Measurements from ENCODE around the gene TEX10. TPM values are rescaled to one million over a fixed set of nuclear protein-coding genes. Genes with fewer than 3 reads are reported as not detected.

TEX10 gene
- total and polyA plus RNA-seq, 2 of the 13 experiments (the other 11 are each of a cell fraction or from before 2014, with no cell fraction given) = 18.1 to 38.7 TPM

- 0 out of 2 replicates have a peak, but pooled peaks have one; percentile 80 for TF ChIP-seq FOXO4 (CRISPR knock-in tag; conservative IDR thresholded peaks at IDR 0.05)
- TF ChIP-seq NONO (IDR thresholded peaks at IDR 0.05) = no peak
- TF ChIP-seq NONO (CRISPR knock-in tag; conservative IDR thresholded peaks at IDR 0.05) = peak; percentile 95
- TF ChIP-seq CBX5 (CRISPR knock-in tag; IDR thresholded peaks at IDR 0.05; ENCODE audit: borderline replicate concordance) = peak; percentile 79; the same call in 1 of the 2 replicates
- TF ChIP-seq ARID5B (CRISPR knock-in tag; IDR thresholded peaks at IDR 0.05) = peak; percentile 80
- TF ChIP-seq SALL1 (CRISPR knock-in tag; IDR thresholded peaks at IDR 0.05) = peak; percentile 95
- 0 out of 2 replicates have a peak, but pooled peaks have one; percentile 36 for TF ChIP-seq HIC2 (CRISPR knock-in tag; IDR thresholded peaks at IDR 0.05; ENCODE audit: low read depth)
- TF ChIP-seq SKIL (CRISPR knock-in tag; IDR thresholded peaks at IDR 0.05; ENCODE audit: borderline replicate concordance) = peak; percentile 83
- TF ChIP-seq ZNF160 (CRISPR knock-in tag; IDR thresholded peaks at IDR 0.05) = no peak
- peak; percentile 97; the same call in 1 of the 2 replicates for TF ChIP-seq YEATS4 (CRISPR knock-in tag; IDR thresholded peaks at IDR 0.05; ENCODE audit: borderline replicate concordance)
- TF ChIP-seq HOXD1 (CRISPR knock-in tag; IDR thresholded peaks at IDR 0.05) = no peak; the same call in 1 of the 2 replicates
- TF ChIP-seq EEA1 (CRISPR knock-in tag; IDR thresholded peaks at IDR 0.05; ENCODE audit: borderline replicate concordance) = no peak
- TF ChIP-seq ZNF678 (CRISPR knock-in tag; IDR thresholded peaks at IDR 0.05) = peak; percentile 50; the same call in 1 of the 2 replicates
- no peak for TF ChIP-seq ZNF207 (IDR thresholded peaks at IDR 0.05; ENCODE audit: borderline replicate concordance)
- TF ChIP-seq ZNF83 (CRISPR knock-in tag; IDR thresholded peaks at IDR 0.05; ENCODE audit: borderline replicate concordance) = no peak
- peak; percentile 96 for TF ChIP-seq SAP130 (CRISPR knock-in tag; IDR thresholded peaks at IDR 0.05; ENCODE audit: low read depth)
- peak; percentile 75; the same call in 1 of the 2 replicates for TF ChIP-seq ZNF788 (CRISPR knock-in tag; IDR thresholded peaks at IDR 0.05; ENCODE audit: borderline replicate concordance)
- peak; percentile 65 for TF ChIP-seq HNRNPH1 (optimal IDR thresholded peaks at IDR 0.05; ENCODE audit: low read depth, low read length)
- peak; percentile 86 for TF ChIP-seq HNRNPLL (IDR thresholded peaks at IDR 0.05; ENCODE audit: low read depth, low read length, poor library complexity, severe bottlenecking)
- peak; percentile 94 for TF ChIP-seq SP4 (CRISPR knock-in tag; IDR thresholded peaks at IDR 0.05)
Observed at GRCh38 chr9:100352727-100353505, at the start of gene TEX10 (continued).
